ENCODE measurements around the gene AQP7.
A peak's percentile ranks its signal among the peaks of the same experiment; 100 is the strongest.
"Not testable (repeated sequence)": the region's sequence is repeated elsewhere in the genome, so short reads cannot be mapped to it uniquely, and the experiment has no call there.

Gene AQP7

GRCh38 chr9:33395159-33395879 is 7.0 kb downstream of the AQP7 start:
- not testable (repeated sequence) for DNase-seq (ENCODE audit: low read depth in 2 of 2)

- DNase-seq (ENCODE audit: low read depth in 2 of 2) = not testable (repeated sequence)
These were observed 8.4 kb downstream of the AQP7 start for GRCh38 chr9:33393986-33394385.

GRCh38 chr9:33393581-33393980 is 8.8 kb downstream of the AQP7 start:
- DNase-seq (ENCODE audit: low read depth in 2 of 2) = no peak

GRCh38 chr9:33392591-33393021 is 9.8 kb downstream of the AQP7 start:
- DNase-seq (ENCODE audit: low read depth in 2 of 2) = not testable (repeated sequence)

- DNase-seq (ENCODE audit: low read depth in 2 of 2) = peak; percentile 32 to 49
These were observed 11.1 kb downstream of the AQP7 start for GRCh38 chr9:33391111-33391771.

- no peak for DNase-seq (ENCODE audit: low read depth in 2 of 2)
These were observed 14.0 kb downstream of the AQP7 start for GRCh38 chr9:33388110-33388994.

GRCh38 chr9:33386998-33387397 is 15.4 kb downstream of the AQP7 start:
- not testable (repeated sequence) for DNase-seq (ENCODE audit: low read depth in 2 of 2)

GRCh38 chr9:33386641-33386996 is 15.7 kb downstream of the AQP7 start:
- not testable (repeated sequence) for DNase-seq (ENCODE audit: low read depth in 2 of 2)

- DNase-seq (ENCODE audit: low read depth in 2 of 2) = not testable (repeated sequence)
These were observed 16.3 kb downstream of the AQP7 start for GRCh38 chr9:33385979-33386640.

GRCh38 chr9:33385536-33385935 is 16.8 kb downstream of the AQP7 start:
- not testable (repeated sequence) for DNase-seq (ENCODE audit: low read depth in 2 of 2)

- not testable (repeated sequence) for DNase-seq (ENCODE audit: low read depth in 2 of 2)
These were observed 19.0 kb downstream of the AQP7 start for GRCh38 chr9:33383396-33383795.

- DNase-seq (ENCODE audit: low read depth in 2 of 2) = not testable (repeated sequence)
These were observed 20.0 kb downstream of the AQP7 start for GRCh38 chr9:33382397-33382796.

GRCh38 chr9:33381231-33381791 is 21.1 kb downstream of the AQP7 start:
- no peak for DNase-seq (ENCODE audit: low read depth in 2 of 2)

GRCh38 chr9:33380390-33381094 is 21.8 kb downstream of the AQP7 start:
- no peak for DNase-seq (ENCODE audit: low read depth in 2 of 2)

GRCh38 chr9:33379666-33380389 is 22.5 kb downstream of the AQP7 start:
- no peak for DNase-seq (ENCODE audit: low read depth in 2 of 2)

- no peak for DNase-seq (ENCODE audit: low read depth in 2 of 2)
These were observed 24.1 kb downstream of the AQP7 start for GRCh38 chr9:33378121-33378795.

- no peak for DNase-seq (ENCODE audit: low read depth in 2 of 2)
These were observed 25.2 kb downstream of the AQP7 start for GRCh38 chr9:33377089-33377715.

- no peak for DNase-seq (ENCODE audit: low read depth in 2 of 2)
These were observed 26.5 kb downstream of the AQP7 start for GRCh38 chr9:33375841-33376321.
